Caco-2 (cell line): ENCODE measurements around the gene AIPL1. TPM values are rescaled to one million over a fixed set of nuclear protein-coding genes. Genes with fewer than 3 reads are reported as not detected.

Experiments used
- BruUV-seq: library from RNA; stranded (reverse); fragments of 400-500 nt; replicated peaks from 2 replicates; lab custom pipeline; 2021; lab: Mats Ljungman, UMichigan
- CTCF ChIA-PET: fragments of 300-600 bp; sonication (Branson Sonifier 250); formaldehyde crosslinking; loops from one replicate; lab custom pipeline; 2022; ENCODE audit warnings: antibody characterized with exemption; lab: Charles Lee
- POLR2A ChIA-PET: fragments of 300-600 bp; sonication (Branson Sonifier 250); formaldehyde crosslinking; loops from one replicate; lab custom pipeline; 2022; ENCODE audit warnings: antibody characterized with exemption; lab: Charles Lee
- DNase-seq, 2 experiments: peaks; one replicate each; pipeline versions ENCODE4 v3.0.0 to v3.0.0-alpha.2; 2020 to 2022
- H3K27me3 ChIP-seq: replicated peaks from 2 replicates; pipeline ENCODE4 v1.6.0; 2011; ENCODE audit warnings: low read length; ENCODE audit not compliant: control insufficient read depth, insufficient read depth
- H3K36me3 ChIP-seq: 2 replicates; pipeline ENCODE4 v1.5.1; 2011; ENCODE audit warnings: low read length; ENCODE audit not compliant: control insufficient read depth, insufficient read depth
- H3K4me1 ChIP-seq: fragments of 250-450 bp; sonication (Bioruptor Pico); 2 replicates; pipeline ENCODE4 v1.5.1; 2020; ENCODE audit warnings: mild to moderate bottlenecking
- H3K4me3 ChIP-seq: 2 replicates; pipeline ENCODE4 v1.5.1; 2011; ENCODE audit warnings: low read depth, mild to moderate bottlenecking, control low read depth, low read length
- H3K9me3 ChIP-seq: fragments of 250-450 bp; sonication (Bioruptor Pico); 2 replicates; pipeline ENCODE4 v1.5.1; 2020; ENCODE audit warnings: mild to moderate bottlenecking, moderate library complexity
- H3K27ac Mint-ChIP-seq: one replicate; pipeline ENCODE4 v1.8.0; 2022; ENCODE audit warnings: mixed read lengths; ENCODE audit not compliant: unreplicated experiment
- H3K27me3 Mint-ChIP-seq: one replicate; pipeline ENCODE4 v1.8.0; 2022; ENCODE audit warnings: mixed read lengths; ENCODE audit not compliant: insufficient read depth, unreplicated experiment
- H3K36me3 Mint-ChIP-seq: one replicate; pipeline ENCODE4 v1.8.0; 2022; ENCODE audit warnings: mild to moderate bottlenecking, mixed read lengths; ENCODE audit not compliant: insufficient read depth, unreplicated experiment
- H3K4me1 Mint-ChIP-seq: one replicate; pipeline ENCODE4 v1.8.0; 2022; ENCODE audit warnings: low read depth, mixed read lengths; ENCODE audit not compliant: unreplicated experiment
- H3K4me3 Mint-ChIP-seq: one replicate; pipeline ENCODE4 v1.8.0; 2022; ENCODE audit warnings: mild to moderate bottlenecking, moderate library complexity, mixed read lengths; ENCODE audit not compliant: unreplicated experiment
- H3K9me3 Mint-ChIP-seq: one replicate; pipeline ENCODE4 v1.8.0; 2022; ENCODE audit warnings: mixed read lengths; ENCODE audit not compliant: unreplicated experiment
- intact Hi-C: fragments of 100-400 bp; cut with micrococcal nuclease; formaldehyde crosslinking; loops from one replicate; pipeline ENCODE4 v1.10.0; 2022; ENCODE audit not compliant: unreplicated experiment
- total RNA-seq: library from RNA; stranded (reverse); gene quantifications from 2 replicates; pipeline ENCODE4 v1.2.3, GENCODE V29; 2022
- TF ChIP-seq, protein P1 (sequence below), 2 experiments: fragments of 200-600 bp in 1 of 2; IDR thresholded peaks; 1 replicate in 1 of 2; 2 replicates in 1 of 2; pipeline versions ENCODE4 v1.5.1 to v1.8.0; 2011 to 2022; ENCODE audit warnings: antibody characterized with exemption in 1 of 2, control low read depth in 1 of 2, inconsistent platforms in 1 of 2, low read depth in 1 of 2, low read length in 1 of 2, mild to moderate bottlenecking in 1 of 2, moderate library complexity in 1 of 2; ENCODE audit not compliant: insufficient read depth in 1 of 2, severe bottlenecking in 1 of 2, unreplicated experiment in 1 of 2

The AIPL1 gene
- total RNA-seq, 1 experiment from 2014 or later: not detected

DNA sequence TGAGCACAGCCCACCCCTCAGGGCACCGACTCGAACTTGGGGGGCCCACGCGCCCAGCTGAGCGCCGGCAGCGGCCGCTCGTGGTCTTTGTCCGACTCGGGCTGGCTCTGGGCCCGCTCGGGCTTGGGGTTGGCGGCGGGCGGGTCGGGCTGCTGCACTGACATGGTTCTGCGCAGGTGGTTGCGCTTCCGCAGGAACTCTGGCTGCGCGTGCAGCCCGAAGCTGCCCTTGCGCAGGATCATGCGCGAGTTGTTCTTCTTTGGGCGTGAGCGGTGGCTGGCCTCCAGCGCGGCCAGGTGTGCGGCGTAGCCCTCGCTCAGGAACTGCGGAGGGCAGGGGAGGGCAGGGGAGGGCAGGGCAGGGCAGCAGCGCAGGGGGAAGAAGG, 20.4 kb upstream of the AIPL1 start:
- no peaks in the 10 kb centered on the region for H3K9me3 ChIP-seq
- Mint-ChIP-seq H3K4me1 (no peaks in the 10 kb centered on the region), H3K9me3 (no peaks in the 10 kb centered on the region), H3K4me3 (no peak overlapping the region), H3K27ac (no peak overlapping the region), H3K27me3 (no peaks in the 10 kb centered on the region), H3K36me3 (no peaks in the 10 kb centered on the region)
- H3K4me3 ChIP-seq: no peak overlapping the region
- TF ChIP-seq, protein P1, sequence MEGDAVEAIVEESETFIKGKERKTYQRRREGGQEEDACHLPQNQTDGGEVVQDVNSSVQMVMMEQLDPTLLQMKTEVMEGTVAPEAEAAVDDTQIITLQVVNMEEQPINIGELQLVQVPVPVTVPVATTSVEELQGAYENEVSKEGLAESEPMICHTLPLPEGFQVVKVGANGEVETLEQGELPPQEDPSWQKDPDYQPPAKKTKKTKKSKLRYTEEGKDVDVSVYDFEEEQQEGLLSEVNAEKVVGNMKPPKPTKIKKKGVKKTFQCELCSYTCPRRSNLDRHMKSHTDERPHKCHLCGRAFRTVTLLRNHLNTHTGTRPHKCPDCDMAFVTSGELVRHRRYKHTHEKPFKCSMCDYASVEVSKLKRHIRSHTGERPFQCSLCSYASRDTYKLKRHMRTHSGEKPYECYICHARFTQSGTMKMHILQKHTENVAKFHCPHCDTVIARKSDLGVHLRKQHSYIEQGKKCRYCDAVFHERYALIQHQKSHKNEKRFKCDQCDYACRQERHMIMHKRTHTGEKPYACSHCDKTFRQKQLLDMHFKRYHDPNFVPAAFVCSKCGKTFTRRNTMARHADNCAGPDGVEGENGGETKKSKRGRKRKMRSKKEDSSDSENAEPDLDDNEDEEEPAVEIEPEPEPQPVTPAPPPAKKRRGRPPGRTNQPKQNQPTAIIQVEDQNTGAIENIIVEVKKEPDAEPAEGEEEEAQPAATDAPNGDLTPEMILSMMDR (IDR thresholded peaks at IDR 0.05; ENCODE audit: insufficient read depth in 1 of 2, low read depth in 1 of 2, low read length in 1 of 2, severe bottlenecking in 1 of 2, unreplicated experiment in 1 of 2): no peak
- no peak for DNase-seq
- BruUV-seq: no TSS peak
- no peaks in the 10 kb centered on the region for H3K36me3 ChIP-seq
- H3K4me1 ChIP-seq: no peaks in the 10 kb centered on the region
- CTCF ChIA-PET: no interaction called here
- intact Hi-C loops: no loop called here
- POLR2A ChIA-PET: interaction anchor here (0.9 kb wide), 1 partner anchor 11 kb away, joined by 4 read pairs; the partner anchor contains the start of gene PIMREG
- H3K27me3 ChIP-seq: no peaks in the 10 kb centered on the region

DNA sequence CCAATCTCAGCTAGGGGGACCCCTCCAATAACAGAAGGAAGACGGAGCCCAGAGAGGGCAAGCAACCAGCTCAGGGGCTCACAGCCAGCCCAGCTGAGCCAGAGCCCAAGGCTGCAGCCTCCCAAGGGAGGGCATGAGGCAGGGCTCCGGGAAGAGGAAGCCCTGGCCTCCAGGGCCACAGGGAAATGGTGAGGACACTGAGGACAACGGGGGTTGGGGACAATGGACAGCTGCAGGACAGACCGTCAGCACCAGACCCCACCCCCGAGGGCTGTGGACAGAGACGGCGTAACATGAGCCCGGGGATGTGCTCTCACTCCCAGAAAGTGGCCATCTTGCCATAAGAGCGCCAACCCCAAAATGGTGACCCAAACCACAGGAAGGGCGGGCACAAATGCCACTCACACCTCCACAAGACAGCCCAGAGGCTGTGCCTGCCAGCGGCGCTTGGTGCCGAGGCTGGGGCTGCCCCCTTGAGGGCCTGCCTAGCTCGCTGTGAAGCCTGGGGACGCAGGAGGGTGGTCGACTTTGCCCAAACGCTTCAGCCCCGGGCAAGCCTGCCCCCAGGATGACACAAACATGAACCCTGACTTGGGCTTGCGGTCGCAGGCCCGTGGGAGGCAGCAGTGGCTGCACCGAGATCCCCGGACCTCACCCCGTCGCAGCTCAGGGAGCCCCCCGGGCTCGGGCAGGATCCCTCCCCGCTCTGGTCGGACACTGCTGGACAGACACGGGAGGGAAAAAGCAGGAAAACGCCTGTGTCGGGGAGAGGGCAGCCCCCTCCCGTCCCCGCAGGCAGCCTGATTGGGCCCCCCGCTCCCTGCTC, 19.8 kb upstream of the AIPL1 start:
- H3K4me1 ChIP-seq: no peaks in the 10 kb centered on the region
- no peak overlapping the region for H3K27ac Mint-ChIP-seq
- no peaks in the 10 kb centered on the region for H3K27me3 Mint-ChIP-seq
- no peaks in the 10 kb centered on the region for H3K36me3 Mint-ChIP-seq
- BruUV-seq: no TSS peak
- ChIA-PET POLR2A (no interaction called here), CTCF (no interaction called here)
- no peak overlapping the region for H3K4me3 Mint-ChIP-seq
- intact Hi-C loops: no loop called here
- DNase-seq: no peak
- no peaks in the 10 kb centered on the region for H3K9me3 ChIP-seq
- H3K4me3 ChIP-seq: no peak overlapping the region
- H3K36me3 ChIP-seq: no peaks in the 10 kb centered on the region
- H3K9me3 Mint-ChIP-seq: no peaks in the 10 kb centered on the region
- TF ChIP-seq, protein P1 (IDR thresholded peaks at IDR 0.05; ENCODE audit: insufficient read depth in 1 of 2, low read depth in 1 of 2, low read length in 1 of 2, severe bottlenecking in 1 of 2, unreplicated experiment in 1 of 2): no peak
- no peaks in the 10 kb centered on the region for H3K27me3 ChIP-seq
- no peaks in the 10 kb centered on the region for H3K4me1 Mint-ChIP-seq

DNA sequence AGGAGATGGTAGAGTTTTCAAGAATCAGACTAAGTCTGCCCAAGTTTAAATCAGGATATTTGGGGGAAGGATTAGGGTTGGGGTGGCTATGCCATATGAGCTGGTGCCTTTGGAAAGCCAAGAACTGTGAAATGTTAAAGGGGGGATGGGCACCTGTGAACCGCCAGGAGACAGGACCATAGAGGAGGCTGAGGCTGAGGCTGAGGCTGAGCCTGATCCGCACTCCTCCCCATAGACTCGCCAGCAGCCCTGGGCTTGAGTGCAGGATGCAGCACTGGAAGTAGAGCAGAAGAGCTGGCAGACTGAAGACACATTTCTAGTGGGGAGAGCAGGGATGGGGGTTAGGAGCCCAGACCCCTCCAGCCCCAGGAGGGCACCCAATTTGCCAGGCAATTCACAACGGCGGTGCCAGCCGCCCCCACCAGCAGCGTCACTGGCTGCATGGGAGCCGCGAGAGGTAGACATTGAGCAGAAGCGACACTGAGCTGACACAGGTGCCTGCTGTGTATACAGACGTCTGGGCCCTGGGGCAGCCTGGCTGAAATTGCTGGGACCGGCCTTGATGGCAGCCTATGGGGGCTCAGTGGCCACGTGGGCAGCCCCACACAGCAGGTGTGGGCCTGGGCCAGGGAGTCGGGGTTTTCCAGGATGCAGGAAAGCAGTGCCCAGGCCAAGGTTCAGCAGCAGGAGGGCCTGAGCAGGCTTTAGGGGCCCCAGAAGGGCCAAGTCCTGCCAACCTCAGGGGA, 18.5 kb upstream of the AIPL1 start:
- no peak for DNase-seq
- Histone ChIP-seq H3K27me3 (no peaks in the 10 kb centered on the region), H3K4me3 (no peak overlapping the region), H3K4me1 (no peaks in the 10 kb centered on the region), H3K9me3 (no peaks in the 10 kb centered on the region), H3K36me3 (no peaks in the 10 kb centered on the region)
- CTCF ChIA-PET: no interaction called here
- TF ChIP-seq, protein P1 (IDR thresholded peaks at IDR 0.05; ENCODE audit: insufficient read depth in 1 of 2, low read depth in 1 of 2, low read length in 1 of 2, severe bottlenecking in 1 of 2, unreplicated experiment in 1 of 2): no peak
- intact Hi-C loops: no loop called here
- Mint-ChIP-seq H3K4me1 (no peaks in the 10 kb centered on the region), H3K36me3 (no peaks in the 10 kb centered on the region), H3K9me3 (no peaks in the 10 kb centered on the region), H3K27ac (no peak overlapping the region), H3K4me3 (no peak overlapping the region), H3K27me3 (no peaks in the 10 kb centered on the region)
- POLR2A ChIA-PET: no interaction called here
- no TSS peak for BruUV-seq
